B cell (primary cell): ENCODE data around the gene CHTOP. TPM values are rescaled to one million over a fixed set of nuclear protein-coding genes. Genes with fewer than 3 reads are reported as not detected.

Experiments used
- ATAC-seq: fragments of 200-7000 bp; cut with Tn5 transposase; one replicate; pipeline ENCODE4 v1.10.0; 2021; ENCODE audit warnings: low read depth, mild to moderate bottlenecking, moderate number of reproducible peaks, moderate library complexity
- CTCF ChIA-PET: fragments of 350-600 bp; sonication (Branson Sonifier 250); formaldehyde crosslinking; loops from one replicate; lab custom pipeline; 2021; ENCODE audit warnings: antibody characterized with exemption, inconsistent platforms; lab: Charles Lee
- POLR2A ChIA-PET: fragments of 350-600 bp; sonication (Branson Sonifier 250); formaldehyde crosslinking; loops from one replicate; lab custom pipeline; 2021; ENCODE audit warnings: antibody characterized with exemption; lab: Charles Lee
- DNase-seq: peaks from one replicate; pipeline ENCODE4 v3.0.0; 2013
- H2AFZ ChIP-seq: 2 replicates; pipeline ENCODE4 v1.6.1; 2012; ENCODE audit warnings: mild to moderate bottlenecking, low read depth, low read length; ENCODE audit not compliant: insufficient read depth, poor library complexity, severe bottlenecking
- H3K27ac ChIP-seq, 2 donors: 1 replicate in 1 of 2; 2 replicates in 1 of 2; pipeline ENCODE4 v1.5.1; 2012 to 2013; ENCODE audit warnings: low read length in 2 of 2, mild to moderate bottlenecking in 2 of 2, moderate library complexity in 1 of 2
- H3K27me3 ChIP-seq, 4 experiments: fragments of 200-600 bp in 1 of 4; sonication (generic) in 1 of 4; replicated peaks in 1 of 4; 1 replicate in 2 of 4; 2 replicates in 2 of 4; pipeline versions ENCODE4 v1.6.1 to v1.7.0; 2013 to 2016; ENCODE audit warnings: low read length in 3 of 4, mild to moderate bottlenecking in 2 of 4, mixed read lengths in 1 of 4, moderate library complexity in 1 of 4; ENCODE audit not compliant: insufficient read depth in 4 of 4, control insufficient read depth in 3 of 4; ENCODE audit errors: control extremely low read depth in 1 of 4
- H3K36me3 ChIP-seq, 2 experiments: replicated peaks in 1 of 2; 1 replicate in 1 of 2; 2 replicates in 1 of 2; pipeline versions ENCODE4 v1.6.1 to v1.7.1; 2013; ENCODE audit warnings: low read length in 1 of 2; ENCODE audit not compliant: insufficient read depth in 2 of 2, control insufficient read depth in 1 of 2; ENCODE audit errors: control extremely low read depth in 1 of 2, extremely low read depth in 1 of 2
- H3K4me1 ChIP-seq, 2 donors: fragments of 200-600 bp in 1 of 2; sonication (generic) in 1 of 2; 1 replicate in 1 of 2; 2 replicates in 1 of 2; pipeline versions ENCODE4 v1.5.1 to v1.6.1; 2013 to 2017; ENCODE audit warnings: low read length in 2 of 2; ENCODE audit not compliant: control insufficient read depth in 2 of 2, insufficient read depth in 2 of 2
- H3K4me2 ChIP-seq: replicated peaks from 2 replicates; pipeline ENCODE3; 2012; ENCODE audit warnings: mild to moderate bottlenecking, low read depth, low read length; ENCODE audit not compliant: poor library complexity, severe bottlenecking
- H3K4me3 ChIP-seq, 5 experiments: fragments of 200-600 bp in 1 of 5; sonication (generic) in 1 of 5; 1 replicate in 3 of 5; 2 replicates in 2 of 5; pipeline versions ENCODE4 v1.5.1 to v1.7.0; 2011 to 2016; ENCODE audit warnings: low read length in 4 of 5, mild to moderate bottlenecking in 4 of 5, low read depth in 2 of 5, control low read depth in 1 of 5, moderate library complexity in 1 of 5; ENCODE audit not compliant: insufficient read depth in 1 of 5; ENCODE audit errors: control extremely low read depth in 1 of 5, extremely low read depth in 1 of 5
- H3K79me2 ChIP-seq: fragments of 200-600 bp; sonication (generic); one replicate; pipeline ENCODE4 v1.6.0; 2016; ENCODE audit warnings: low read length; ENCODE audit not compliant: control insufficient read depth, insufficient read depth
- H3K9ac ChIP-seq: fragments of 200-600 bp; sonication (generic); 2 replicates; pipeline ENCODE4 v1.6.1; 2017; ENCODE audit warnings: mild to moderate bottlenecking, low read length, moderate library complexity
- H3K9me3 ChIP-seq, 3 donors: one replicate each; pipeline versions ENCODE4 v1.6.1 to v1.7.1; 2013; ENCODE audit warnings: low read length in 2 of 3; ENCODE audit not compliant: control insufficient read depth in 2 of 3, insufficient read depth in 1 of 3; ENCODE audit errors: control extremely low read depth in 1 of 3
- H4K20me1 ChIP-seq: 2 replicates; pipeline ENCODE4 v1.6.0; 2012; ENCODE audit warnings: mild to moderate bottlenecking, low read length; ENCODE audit not compliant: insufficient read depth, control insufficient read depth, poor library complexity, severe bottlenecking
- H3K27ac Mint-ChIP-seq: one replicate; pipeline ENCODE4 v1.8.0; 2021; ENCODE audit warnings: mixed read lengths
- H3K27me3 Mint-ChIP-seq: one replicate; pipeline ENCODE4 v1.8.0; 2021; ENCODE audit warnings: mixed read lengths
- H3K4me1 Mint-ChIP-seq: one replicate; pipeline ENCODE4 v1.8.0; 2021; ENCODE audit warnings: mixed read lengths
- H3K4me3 Mint-ChIP-seq: one replicate; pipeline ENCODE4 v1.8.0; 2021; ENCODE audit warnings: mixed read lengths
- H3K9me3 Mint-ChIP-seq: one replicate; pipeline ENCODE4 v1.8.0; 2022; ENCODE audit warnings: mixed read lengths; ENCODE audit not compliant: insufficient read depth
- CTCF ChIP-seq: fragments of 200-600 bp; IDR thresholded peaks from one replicate; pipeline ENCODE4 v1.8.0; 2022; ENCODE audit warnings: antibody characterized with exemption, mild to moderate bottlenecking
- EZH2 ChIP-seq: IDR thresholded peaks from 2 replicates; pipeline ENCODE4 v1.6.1; 2012; ENCODE audit warnings: borderline replicate concordance, low read depth, mild to moderate bottlenecking, moderate library complexity, low read length; ENCODE audit not compliant: insufficient read depth, poor library complexity, severe bottlenecking
- WGBS: methylation state at CpG from one replicate; pipeline ENCODE4 v1.1.5; 2013; ENCODE audit warnings: missing lambda C conversion rate; ENCODE audit not compliant: insufficient coverage; 5-methylcytosine and 5-hydroxymethylcytosine counted together
- intact Hi-C: fragments of 100-400 bp; cut with micrococcal nuclease; formaldehyde crosslinking; loops from one replicate; pipeline ENCODE4 v1.10.0; 2022
- polyA plus RNA-seq: library from polyadenylated mRNA; depleted of rRNA; stranded (reverse); fragments of >200 nt; gene quantifications from 2 replicates; pipeline ENCODE4 v1.2.3, GENCODE V29; 2012
- total RNA-seq, 2 donors: library from RNA; stranded (reverse); fragments of 120-200 nt in 1 of 2; gene quantifications; 1 replicate in 1 of 2; 2 replicates in 1 of 2; pipeline versions ENCODE4 v1.2.3 to v1.2.4, GENCODE V29; 2013 to 2022

CHTOP gene
- total and polyA plus RNA-seq, 2 donors (not counting 1 experiment from before 2014, with no cell fraction given) = 87.0 to 156 TPM

DNA sequence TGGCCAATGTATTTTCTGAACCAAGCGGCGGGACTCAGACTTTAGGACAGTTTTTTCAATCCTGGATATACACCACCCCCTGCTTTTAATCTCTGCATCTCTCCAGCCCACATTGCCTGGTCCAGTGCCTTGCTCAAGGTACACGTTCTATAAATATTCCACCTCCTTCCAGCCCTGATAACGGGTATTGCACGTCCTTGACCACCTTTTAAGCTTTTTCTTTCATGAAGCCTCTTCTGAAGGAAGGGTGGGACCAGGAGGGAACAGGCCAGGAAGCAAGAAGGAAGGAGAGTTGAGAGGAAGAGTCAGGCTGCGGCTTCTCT is 24.3 kb upstream of the CHTOP start:
- no peak for ATAC-seq
- Histone ChIP-seq H2AFZ (no peak overlapping the region), H3K36me3 (no peaks in the 10 kb centered on the region), H3K79me2 (no peaks in the 10 kb centered on the region), H3K9me3 (no peaks in the 10 kb centered on the region), H3K9ac (no peak overlapping the region), H3K4me2 (no peak overlapping the region), H3K27me3 (no peaks in the 10 kb centered on the region), H4K20me1 (no peaks in the 10 kb centered on the region), H3K4me3 (no peak overlapping the region), H3K4me1 (peaks cover 0 to 4% of the 10 kb centered on the region in 2 donors), H3K27ac (no peak overlapping the region)
- H3K9me3 Mint-ChIP-seq = no peaks in the 10 kb centered on the region
- H3K27ac Mint-ChIP-seq = no peak overlapping the region
- DNase-seq = no peak
- intact Hi-C loops = no loop called here
- no peak overlapping the region for H3K4me3 Mint-ChIP-seq
- WGBS = 88% methylated on average over 4 of the region's 6 CpGs
- H3K27me3 Mint-ChIP-seq = no peaks in the 10 kb centered on the region
- POLR2A ChIA-PET = no interaction called here
- H3K4me1 Mint-ChIP-seq = peaks cover 2% of the 10 kb centered on the region
- no peak for TF ChIP-seq EZH2
- TF ChIP-seq CTCF = no peak
- CTCF ChIA-PET = interaction anchor here (0.6 kb wide), 1 partner anchor 14 kb away, joined by 6 read pairs; no protein-coding TSS in a partner anchor

DNA sequence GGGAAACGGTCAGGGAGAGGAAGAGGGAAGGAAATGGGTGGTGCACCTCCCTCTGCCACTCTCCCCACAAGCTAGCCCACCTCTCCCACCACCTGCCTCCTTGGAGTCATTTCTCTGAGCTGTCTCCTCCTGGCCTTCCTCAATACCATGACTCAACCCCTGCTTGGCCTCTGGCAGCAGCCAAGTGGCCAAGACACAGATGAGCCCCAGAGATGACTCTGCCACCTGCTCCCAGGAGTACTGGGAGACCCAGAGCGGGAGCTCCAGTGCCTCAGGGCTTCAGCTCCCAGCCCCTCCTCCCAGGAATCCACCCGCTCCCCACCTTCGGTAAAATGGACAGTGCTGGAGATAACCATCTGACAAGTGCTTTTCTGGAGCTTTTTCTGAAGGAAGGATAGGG is 23.5 kb upstream of the CHTOP start:
- 100% methylated on average over 1 of the region's 4 CpGs for WGBS
- Histone ChIP-seq H4K20me1 (no peaks in the 10 kb centered on the region), H3K79me2 (no peaks in the 10 kb centered on the region), H3K4me3 (no peak overlapping the region), H3K27ac (no peak overlapping the region), H2AFZ (no peak overlapping the region), H3K4me1 (peaks cover 0 to 4% of the 10 kb centered on the region in 2 donors), H3K9me3 (no peaks in the 10 kb centered on the region), H3K27me3 (no peaks in the 10 kb centered on the region), H3K36me3 (no peaks in the 10 kb centered on the region), H3K4me2 (no peak overlapping the region), H3K9ac (no peak overlapping the region)
- no peaks in the 10 kb centered on the region for H3K4me1 Mint-ChIP-seq
- H3K27ac Mint-ChIP-seq = no peak overlapping the region
- POLR2A ChIA-PET = no interaction called here
- ATAC-seq (no peak), DNase-seq (no peak)
- CTCF ChIA-PET = no interaction called here
- no peak overlapping the region for H3K4me3 Mint-ChIP-seq
- TF ChIP-seq EZH2 = no peak
- no peak for TF ChIP-seq CTCF
- H3K9me3 Mint-ChIP-seq = no peaks in the 10 kb centered on the region
- no peaks in the 10 kb centered on the region for H3K27me3 Mint-ChIP-seq
- intact Hi-C loops = no loop called here
